ENCODE data around the gene CA10. TPM values are rescaled to one million over a fixed set of nuclear protein-coding genes. Genes with fewer than 3 reads are reported as not detected.

Gene CA10
- total and polyA plus RNA-seq, 9 of the 15 experiments (the other 6 are each of a cell fraction or from before 2014, with no cell fraction given) = not detected

GRCh38 chr17:51740531-51740930 lies 418.0 kb downstream of the CA10 start:
- in situ Hi-C loops (cut with MboI) = no loop called here
- H2AFZ ChIP-seq (ENCODE audit: low read depth, low read length) = no peak overlapping the region
- H3K9me1 ChIP-seq (ENCODE audit: control insufficient read depth, insufficient read depth, low read length) = no peaks in the 10 kb centered on the region
- no peak overlapping the region for H3K27ac ChIP-seq (ENCODE audit: extremely low read depth, low read depth, low read length)
- 0% methylated on average over 5 of the region's 5 CpGs for WGBS (ENCODE audit: insufficient coverage, low coverage, missing lambda C conversion rate)
- POLR2A ChIA-PET = no interaction called here
- no TSS peak for BruUV-seq (replicated peaks)
- ATAC-seq (no peak), DNase-seq (ENCODE audit: extremely low read depth in 1 of 4, low spot score in 3 of 4) (no peak), FAIRE-seq (no peak)
- CTCF ChIA-PET (ENCODE audit: low intra/inter-chr PET ratio) = no interaction called here
- H3K9ac ChIP-seq (ENCODE audit: insufficient read depth in 1 of 2, low read depth in 2 of 2, low read length in 2 of 2) = no peak overlapping the region
- no peaks in the 10 kb centered on the region for H3K27me3 ChIP-seq (ENCODE audit: control insufficient read depth in 2 of 2, insufficient read depth in 2 of 2, low read length in 2 of 2)
- no peaks in the 10 kb centered on the region for H3K9me3 ChIP-seq (replicated peaks; ENCODE audit: control insufficient read depth, insufficient read depth, low read depth, low read length)
- H4K20me1 ChIP-seq (replicated peaks; ENCODE audit: control insufficient read depth, insufficient read depth, low read length) = no peaks in the 10 kb centered on the region
- H3K4me3 ChIP-seq = no peak overlapping the region
- no peak overlapping the region for H3K4me2 ChIP-seq (ENCODE audit: insufficient read depth, low read length)
- no peak for TF ChIP-seq ZNF282 (CRISPR knock-in tag; IDR thresholded peaks at IDR 0.05)
- no peak for TF ChIP-seq CBX3 (IDR thresholded peaks at IDR 0.05; ENCODE audit: borderline replicate concordance in 1 of 2, low read length in 2 of 2)
- no peak for TF ChIP-seq SRSF3 (IDR thresholded peaks at IDR 0.05; ENCODE audit: insufficient read depth, low read length)
- TF ChIP-seq SFPQ (IDR thresholded peaks at IDR 0.05; ENCODE audit: low read depth, low read length) = no peak
- TF ChIP-seq BCLAF1 (IDR thresholded peaks at IDR 0.05; ENCODE audit: borderline replicate concordance in 1 of 2, control insufficient read depth in 1 of 2, low read depth in 2 of 2, low read length in 1 of 2) = no peak
- intact Hi-C loops (cut with micrococcal nuclease) = no loop called here
- no peaks in the 10 kb centered on the region for H3K36me3 ChIP-seq (ENCODE audit: control insufficient read depth, insufficient read depth, low read length)
- no peaks in the 10 kb centered on the region for H3K4me1 ChIP-seq (replicated peaks in 1 of 2; ENCODE audit: control insufficient read depth in 2 of 2, insufficient read depth in 2 of 2, low read length in 2 of 2)
- no peaks in the 10 kb centered on the region for H3K79me2 ChIP-seq (ENCODE audit: control insufficient read depth, insufficient read depth, low read length)

All from K562 (cell line).